ENCODE data around the gene AQR. TPM values are rescaled to one million over a fixed set of nuclear protein-coding genes. Genes with fewer than 3 reads are reported as not detected.

The AQR gene
- total and polyA plus RNA-seq, 2 of the 8 experiments (the other 6 are each of a cell fraction or from before 2014, with no cell fraction given) = 34.5 to 57.6 TPM

- no peaks in the 10 kb centered on the region; a peak in 1 of 7 replicates for H3K4me1 ChIP-seq (replicated peaks in 1 of 4; ENCODE audit: control insufficient read depth in 3 of 4, insufficient read depth in 4 of 4, low read length in 3 of 4)
- H4K91ac ChIP-seq (replicated peaks; ENCODE audit: insufficient read length, low read length) = no peak overlapping the region
- no peak overlapping the region for H3K4me2 ChIP-seq (ENCODE audit: insufficient read depth in 1 of 2, low read depth in 2 of 2, low read length in 2 of 2)
- no peak overlapping the region for H3K27ac ChIP-seq (ENCODE audit: low read depth, low read length)
- no peaks in the 10 kb centered on the region for H3K23me2 ChIP-seq (ENCODE audit: low read depth, low read length)
- no peaks in the 10 kb centered on the region for H3K36me3 ChIP-seq (ENCODE audit: control insufficient read depth in 2 of 4, insufficient read depth in 4 of 4, low read length in 3 of 4)
- H2BK20ac ChIP-seq (ENCODE audit: low read length) = no peak overlapping the region
- H3K18ac ChIP-seq (ENCODE audit: extremely low read depth, low read length) = no peak overlapping the region
- no peak overlapping the region for H2BK15ac ChIP-seq (ENCODE audit: low read length)
- H3K79me1 ChIP-seq (ENCODE audit: low read depth, low read length) = no peaks in the 10 kb centered on the region
- no peak overlapping the region for H3K23ac ChIP-seq (ENCODE audit: insufficient read length)
- CTCF ChIA-PET (ENCODE audit: partially characterized antibody) = interaction anchor here (0.7 kb wide), 1 partner anchor 62 kb away, joined by 3 read pairs; no protein-coding TSS in a partner anchor
- no peak overlapping the region for H3K9ac ChIP-seq (replicated peaks in 1 of 4; ENCODE audit: extremely low read depth in 1 of 4, low read depth in 3 of 4, low read length in 3 of 4)
- FAIRE-seq (no peak), DNase-seq (ENCODE audit: low read depth in 1 of 2, low spot score in 2 of 2) (no peak)
- H4K20me1 ChIP-seq (replicated peaks in 1 of 2; ENCODE audit: control insufficient read depth in 1 of 2, insufficient read depth in 2 of 2, low read length in 2 of 2) = no peaks in the 10 kb centered on the region
- H2BK12ac ChIP-seq (ENCODE audit: low read depth, low read length) = no peak overlapping the region
- no peak overlapping the region for H3K4me3 ChIP-seq (ENCODE audit: extremely low read depth in 1 of 4, insufficient read depth in 2 of 4, low read depth in 3 of 4, low read length in 4 of 4)
- H3K56ac ChIP-seq (replicated peaks; ENCODE audit: insufficient read length, low read depth, low read length) = no peak overlapping the region
- no peak overlapping the region for H2AFZ ChIP-seq (ENCODE audit: low read length)
- TF ChIP-seq EZH2 (IDR thresholded peaks at IDR 0.05; ENCODE audit: low read depth, low read length, severe bottlenecking) (no peak), RFX5 (IDR thresholded peaks at IDR 0.05; ENCODE audit: borderline replicate concordance, low read depth, low read length) (no peak), SIN3A (conservative IDR thresholded peaks at IDR 0.05 in 1 of 2, IDR thresholded peaks at IDR 0.05 in 1 of 2; ENCODE audit: low read depth in 1 of 2, low read length in 2 of 2) (no peak), JUND (IDR thresholded peaks at IDR 0.05; ENCODE audit: low read length) (no peak), KDM5A (IDR thresholded peaks at IDR 0.05; ENCODE audit: low read length) (no peak), EGR1 (IDR thresholded peaks at IDR 0.05; ENCODE audit: borderline replicate concordance, low read depth, low read length) (no peak)
- 88% methylated on average over 3 of the region's 3 CpGs; no CpG with 5 or more reads in 1 of the 2 experiments for WGBS, 2 experiments (ENCODE audit: extremely low coverage in 1 of 2, insufficient coverage in 1 of 2, insufficient read length in 1 of 2, insufficient replicate concordance in 2 of 2, low coverage in 1 of 2, low lambda C conversion rate in 2 of 2, missing lambda C conversion rate in 1 of 2)
- H3K27me3 ChIP-seq (replicated peaks in 1 of 4; ENCODE audit: control insufficient read depth in 3 of 4, extremely low read depth in 1 of 4, insufficient read depth in 3 of 4, low read length in 3 of 4) = no peaks in the 10 kb centered on the region
- H4K5ac ChIP-seq (ENCODE audit: insufficient read length, low read depth, low read length) = no peak overlapping the region
- no peak overlapping the region for H2BK5ac ChIP-seq (ENCODE audit: low read depth, low read length)
- no peak overlapping the region for H4K8ac ChIP-seq (ENCODE audit: extremely low read depth, insufficient read depth, low read length)
- H3K4ac ChIP-seq (replicated peaks; ENCODE audit: insufficient read length, low read depth, low read length) = no peak overlapping the region
- no peak overlapping the region for H2AK5ac ChIP-seq (ENCODE audit: low read depth, low read length)
- H2BK120ac ChIP-seq (replicated peaks; ENCODE audit: low read depth, low read length) = no peak overlapping the region
- H3K79me2 ChIP-seq (ENCODE audit: control insufficient read depth in 1 of 2, insufficient read depth in 2 of 2, low read length in 2 of 2) = no peaks in the 10 kb centered on the region
- POLR2A ChIA-PET (ENCODE audit: partially characterized antibody) = interaction anchor here (1.1 kb wide), 1 partner anchor 102 kb away, joined by 3 read pairs; no protein-coding TSS in a partner anchor
- H3K9me3 ChIP-seq (ENCODE audit: insufficient read depth in 2 of 2, low read depth in 1 of 2, low read length in 1 of 2) = no peaks in the 10 kb centered on the region
- H3K14ac ChIP-seq (ENCODE audit: insufficient read length) = no peak overlapping the region
These were observed 161.5 kb downstream of the AQR start for GRCh38 chr15:34808016-34808415.
